ENCODE results near the gene PCLO.

GRCh38 chr7:83021032-83021431 is 141.7 kb downstream of the PCLO start:
- no peak for TF ChIP-seq POLR2AphosphoS5 (IDR thresholded peaks at IDR 0.05)
- TF ChIP-seq CTCF (IDR thresholded peaks at IDR 0.05): no peak
- TF ChIP-seq POLR2A (IDR thresholded peaks at IDR 0.05): no peak
